ENCODE results near the gene RALGDS. TPM values are rescaled to one million over a fixed set of nuclear protein-coding genes. Genes with fewer than 3 reads are reported as not detected.

RALGDS gene
- total and polyA plus RNA-seq, 9 of the 15 experiments (the other 6 are each of a cell fraction or from before 2014, with no cell fraction given), result 0.75 to 43.3 (median 27.1) TPM

- peak; percentile 14; the same call in 1 of the 2 replicates for TF ChIP-seq SMARCA4 (IDR thresholded peaks at IDR 0.05)
- TF ChIP-seq TRIM24 (IDR thresholded peaks at IDR 0.05), result no peak
- no peak for TF ChIP-seq ZNF778 (CRISPR knock-in tag; IDR thresholded peaks at IDR 0.05)
- no peak for TF ChIP-seq HDAC8 (tag; IDR thresholded peaks at IDR 0.05)
- no peak for TF ChIP-seq TGIF2 (CRISPR knock-in tag; IDR thresholded peaks at IDR 0.05)
- TF ChIP-seq CXXC5 (CRISPR knock-in tag; IDR thresholded peaks at IDR 0.05), result no peak
- TF ChIP-seq HNRNPK (IDR thresholded peaks at IDR 0.05; ENCODE audit: low read depth, low read length, poor library complexity, severe bottlenecking), result no peak
- peak in 1 of 2 experiments; percentile 47; a peak in 1 of 4 replicates for TF ChIP-seq FOXK2 (conservative IDR thresholded peaks at IDR 0.05 in 1 of 2, IDR thresholded peaks at IDR 0.05 in 1 of 2; ENCODE audit: low read depth in 2 of 2)
- no peak for TF ChIP-seq PCBP2 (IDR thresholded peaks at IDR 0.05; ENCODE audit: low read depth, low read length, poor library complexity, severe bottlenecking)
- no peak for TF ChIP-seq GATAD2A (IDR thresholded peaks at IDR 0.05)
- no peak for TF ChIP-seq EHMT2 (IDR thresholded peaks at IDR 0.05)
- TF ChIP-seq JUN (IDR thresholded peaks at IDR 0.05; ENCODE audit: borderline replicate concordance, low read depth, low read length), result 0 out of 2 replicates have a peak, but pooled peaks have one; percentile 31
- TF ChIP-seq JUN (CRISPR knock-in tag; IDR thresholded peaks at IDR 0.05; ENCODE audit: borderline replicate concordance), result no peak
- no peak for TF ChIP-seq RUNX1 (IDR thresholded peaks at IDR 0.05; ENCODE audit: low read depth)
- no peak for TF ChIP-seq FOXJ2 (tag; IDR thresholded peaks at IDR 0.05)
- TF ChIP-seq ZKSCAN8 (CRISPR knock-in tag; IDR thresholded peaks at IDR 0.05), result no peak
- TF ChIP-seq GTF2A2 (tag; IDR thresholded peaks at IDR 0.05), result no peak
- no peak for TF ChIP-seq RBBP5 (IDR thresholded peaks at IDR 0.05; ENCODE audit: borderline replicate concordance, insufficient read depth, low read length, poor library complexity, severe bottlenecking)
- TF ChIP-seq TAF1 (IDR thresholded peaks at IDR 0.05; ENCODE audit: control insufficient read depth, extremely low read depth, insufficient read depth, low read length, severe bottlenecking), result no peak
- TF ChIP-seq PHTF2 (CRISPR knock-in tag; IDR thresholded peaks at IDR 0.05), result no peak
- no peak for TF ChIP-seq CLOCK (CRISPR knock-in tag; IDR thresholded peaks at IDR 0.05; ENCODE audit: borderline replicate concordance)
- TF ChIP-seq ZFP1 (CRISPR knock-in tag; IDR thresholded peaks at IDR 0.05), result no peak
- no peak for TF ChIP-seq HDAC3 (IDR thresholded peaks at IDR 0.05; ENCODE audit: borderline replicate concordance, partially characterized antibody)
- TF ChIP-seq ATF1 (CRISPR knock-in tag; IDR thresholded peaks at IDR 0.05), result no peak
- TF ChIP-seq ATF1 (tag; IDR thresholded peaks at IDR 0.05), result peak; percentile 31
Measured at GRCh38 chr9:133121198-133121914, at the start of gene RALGDS (continued).
